H54 (cell line): ENCODE data around the gene ADGRD1.

Source experiments
- DNase-seq: peaks from one replicate; pipeline ENCODE4 v3.0.0; 2011; ENCODE audit warnings: low spot score, mixed read lengths; ENCODE audit not compliant: insufficient read length
- FAIRE-seq: peaks from 3 replicates; lab custom pipeline; 2011; peaks lifted over from hg19 to GRCh38; lab: Jason Lieb, UNC
- POLR2A ChIP-seq: IDR thresholded peaks from 2 replicates; pipeline ENCODE4 v1.6.1; 2011; ENCODE audit warnings: low read depth, mild to moderate bottlenecking, low read length

The ADGRD1 gene

GRCh38 chr12:131093971-131094830 lies 140.5 kb downstream of the ADGRD1 start:
- no peak for TF ChIP-seq POLR2A
- DNase-seq (no peak), FAIRE-seq (no peak)

- no peak for FAIRE-seq
- TF ChIP-seq POLR2A, result no peak
- no peak for DNase-seq
These were observed 141.4 kb downstream of the ADGRD1 start for GRCh38 chr12:131094831-131095805.

DNA sequence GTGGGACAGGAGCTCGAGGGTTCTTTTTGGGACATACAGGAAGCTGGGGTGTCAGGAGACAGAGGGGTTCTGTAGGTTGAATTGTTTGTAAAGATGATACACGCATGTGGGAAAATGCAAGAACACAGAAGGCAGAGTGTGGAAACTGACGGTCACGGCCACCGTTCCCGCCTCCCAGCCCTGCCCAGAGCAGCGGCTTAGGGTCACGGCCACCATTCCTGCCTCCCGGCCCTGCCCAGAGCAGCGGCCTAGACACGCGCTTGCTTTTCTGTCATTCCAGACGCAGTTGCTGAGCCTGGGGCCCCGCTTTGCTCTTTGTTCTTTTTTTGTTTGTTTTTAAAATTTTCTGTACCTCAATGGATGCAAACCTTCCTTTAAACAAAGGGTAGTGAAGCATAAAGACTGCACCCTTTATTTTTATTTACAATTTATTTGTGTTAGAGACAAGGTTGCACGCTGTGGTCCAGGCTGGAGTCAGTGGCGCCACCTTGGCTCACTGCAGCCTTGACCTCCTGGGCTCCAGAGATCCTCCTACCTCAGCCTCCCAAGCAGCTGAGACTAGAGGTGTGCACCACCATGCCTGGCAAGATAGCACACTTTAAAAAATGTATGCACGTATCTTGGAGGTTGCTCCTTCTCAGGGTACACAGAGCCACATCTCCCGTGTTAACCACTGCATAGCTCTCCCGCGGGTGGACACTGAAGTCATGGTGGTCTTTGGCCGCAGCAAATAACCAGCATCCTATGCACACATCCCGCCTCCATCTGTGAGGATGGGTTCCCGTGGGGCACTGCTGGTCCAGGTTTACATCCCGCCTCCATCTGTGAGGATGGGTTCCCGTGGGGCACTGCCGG lies 142.3 kb downstream of the ADGRD1 start:
- FAIRE-seq (no peak), DNase-seq (no peak)
- TF ChIP-seq POLR2A, result no peak

GRCh38 chr12:131096681-131097181 lies 143.0 kb downstream of the ADGRD1 start:
- FAIRE-seq (no peak), DNase-seq (no peak)

DNA sequence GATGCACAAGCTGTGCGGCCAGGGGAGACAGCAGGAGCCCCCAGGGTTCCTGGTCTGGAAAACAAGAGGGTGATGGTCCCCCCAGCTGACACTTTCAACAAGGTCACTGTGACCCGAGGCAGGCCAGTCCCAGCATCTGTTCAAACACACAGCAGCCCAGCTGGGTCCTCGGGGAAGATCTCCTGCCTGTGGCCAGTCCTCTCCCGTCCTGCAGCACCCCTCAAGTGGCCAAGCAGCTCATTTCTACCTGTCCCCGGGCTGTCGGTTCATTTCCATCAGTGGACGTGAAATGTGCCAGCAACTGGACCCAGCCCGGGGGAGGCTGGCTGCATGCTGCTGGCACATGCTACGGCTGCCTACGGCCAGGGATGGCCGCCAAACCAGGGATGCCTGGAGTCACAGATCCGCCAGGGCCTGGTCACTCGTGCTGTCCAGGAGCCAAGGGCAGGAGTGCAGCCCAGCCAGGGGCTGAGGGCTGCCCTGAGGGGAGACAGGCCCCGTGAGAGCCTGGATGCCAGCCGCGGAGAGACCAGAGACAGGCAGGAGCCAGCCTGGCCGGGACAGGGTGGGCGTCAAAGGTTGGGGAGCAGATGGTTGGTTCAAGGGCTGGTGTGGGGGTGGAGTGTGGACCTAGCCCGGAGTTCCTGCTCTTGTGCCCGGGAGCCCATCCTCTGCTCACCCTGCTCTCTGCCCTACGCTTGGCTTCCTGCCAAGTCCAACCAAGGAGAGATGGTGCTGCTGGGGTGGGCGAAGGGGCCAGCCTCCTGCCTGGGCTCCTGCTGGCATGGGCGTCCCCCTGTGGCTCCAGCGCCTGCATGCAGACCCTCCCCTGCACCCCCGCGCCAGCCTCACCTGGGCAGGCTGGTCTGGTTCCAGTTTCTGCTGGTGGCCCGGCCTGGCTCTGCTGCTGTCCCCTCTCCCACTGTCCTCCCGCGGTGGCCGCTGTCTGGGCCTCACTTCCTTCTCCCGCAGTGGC lies 143.8 kb downstream of the ADGRD1 start:
- no peak for FAIRE-seq
- no peak for DNase-seq
- no peak for TF ChIP-seq POLR2A

More at GRCh38 chr12:131096681-131097181, 143.0 kb downstream of the ADGRD1 start:
- TF ChIP-seq POLR2A, result no peak

DNA sequence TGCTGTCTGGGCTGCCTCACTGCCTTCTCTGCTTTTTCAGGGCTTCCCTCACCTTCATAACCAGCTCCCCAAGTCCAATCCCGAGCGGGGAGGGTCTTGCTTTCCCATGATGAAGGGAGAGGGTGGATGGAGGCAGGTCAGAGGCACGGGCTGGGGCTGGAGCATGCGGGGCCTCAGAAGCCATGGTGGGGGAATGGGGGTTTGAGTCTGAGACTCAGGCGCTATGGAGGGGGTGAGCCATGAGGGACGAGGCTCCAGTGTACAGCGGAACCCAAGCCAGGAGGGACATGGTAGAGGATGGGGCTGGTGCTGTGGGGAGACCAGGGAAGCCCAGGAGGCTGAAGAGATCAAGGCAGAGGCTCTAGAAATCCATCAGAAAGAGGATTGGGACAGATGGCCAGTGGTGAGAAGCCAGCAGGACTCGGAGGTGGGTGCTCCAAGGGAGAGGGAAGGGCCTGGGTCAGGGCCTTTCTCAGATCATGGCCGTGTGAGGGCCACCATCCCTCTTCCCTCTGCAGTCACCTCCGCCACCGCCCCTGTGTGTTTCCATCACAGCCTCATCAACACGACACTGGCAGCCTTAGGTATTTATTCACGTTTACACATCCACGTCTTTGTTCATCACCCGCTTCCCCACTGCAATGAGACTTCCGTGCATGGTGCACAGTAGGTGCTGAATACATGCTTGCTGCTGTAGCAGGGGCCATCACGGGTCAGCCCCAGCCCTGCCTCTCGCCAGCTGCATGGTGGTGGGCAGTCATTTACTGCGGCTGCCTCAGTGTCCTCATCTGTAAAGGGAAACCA lies 144.7 kb downstream of the ADGRD1 start:
- no peak for FAIRE-seq

DNA sequence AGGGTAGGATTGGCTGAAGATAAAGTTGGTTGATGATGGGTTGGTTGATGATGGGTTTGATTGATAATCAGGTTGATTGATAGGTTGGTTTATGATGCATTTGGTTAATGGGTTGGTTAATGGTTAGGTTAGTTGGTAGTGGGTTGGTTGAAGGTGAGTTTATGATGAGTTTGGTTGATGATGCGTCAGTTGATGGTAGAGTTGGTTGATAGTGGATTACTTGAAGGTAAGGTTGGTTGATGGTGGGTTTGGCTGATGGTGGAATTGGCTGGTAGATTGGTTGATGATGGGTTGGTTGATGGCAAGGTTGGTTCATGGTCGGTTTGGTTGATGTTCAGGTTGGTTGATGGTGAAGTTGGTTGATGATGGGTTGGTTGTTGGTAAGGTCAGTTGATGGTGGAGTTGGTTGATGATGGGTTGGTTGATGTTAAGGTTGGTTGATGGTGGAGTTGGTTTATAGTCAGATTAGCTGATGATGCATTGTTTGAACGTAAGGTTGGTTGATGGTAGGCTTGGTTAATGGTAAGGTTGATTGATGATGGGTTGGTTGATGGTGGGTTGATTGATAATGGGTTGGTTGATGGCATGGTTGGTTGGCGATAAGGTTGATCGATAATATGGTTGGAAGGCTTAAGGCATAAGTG lies 146.4 kb downstream of the ADGRD1 start:
- DNase-seq (no peak), FAIRE-seq (no peak)
- no peak for TF ChIP-seq POLR2A

More for the DNA sequence above, 144.7 kb downstream of the ADGRD1 start:
- no peak for DNase-seq
- no peak for TF ChIP-seq POLR2A

DNA sequence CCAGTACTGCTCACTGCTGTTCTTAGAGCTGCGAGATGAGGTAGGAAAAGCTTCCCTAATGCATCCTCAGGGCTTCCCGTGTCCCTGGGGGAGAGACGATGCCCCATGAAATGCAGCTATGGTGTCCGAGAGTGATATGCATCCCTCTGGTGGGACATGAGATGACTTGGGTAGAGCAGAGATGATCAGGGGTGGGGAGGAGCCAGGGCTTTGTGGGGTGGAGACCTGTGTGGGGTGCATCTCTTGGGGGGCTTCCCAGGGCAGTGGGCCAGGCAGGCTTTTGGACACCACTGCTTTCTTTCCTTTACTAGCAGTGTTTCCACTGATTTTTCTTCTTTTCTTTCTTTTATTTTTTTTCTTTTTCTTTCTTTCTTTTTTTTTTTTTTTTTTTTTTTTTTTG lies 147.3 kb downstream of the ADGRD1 start:
- no peak for TF ChIP-seq POLR2A
- DNase-seq (no peak), FAIRE-seq (no peak)

DNA sequence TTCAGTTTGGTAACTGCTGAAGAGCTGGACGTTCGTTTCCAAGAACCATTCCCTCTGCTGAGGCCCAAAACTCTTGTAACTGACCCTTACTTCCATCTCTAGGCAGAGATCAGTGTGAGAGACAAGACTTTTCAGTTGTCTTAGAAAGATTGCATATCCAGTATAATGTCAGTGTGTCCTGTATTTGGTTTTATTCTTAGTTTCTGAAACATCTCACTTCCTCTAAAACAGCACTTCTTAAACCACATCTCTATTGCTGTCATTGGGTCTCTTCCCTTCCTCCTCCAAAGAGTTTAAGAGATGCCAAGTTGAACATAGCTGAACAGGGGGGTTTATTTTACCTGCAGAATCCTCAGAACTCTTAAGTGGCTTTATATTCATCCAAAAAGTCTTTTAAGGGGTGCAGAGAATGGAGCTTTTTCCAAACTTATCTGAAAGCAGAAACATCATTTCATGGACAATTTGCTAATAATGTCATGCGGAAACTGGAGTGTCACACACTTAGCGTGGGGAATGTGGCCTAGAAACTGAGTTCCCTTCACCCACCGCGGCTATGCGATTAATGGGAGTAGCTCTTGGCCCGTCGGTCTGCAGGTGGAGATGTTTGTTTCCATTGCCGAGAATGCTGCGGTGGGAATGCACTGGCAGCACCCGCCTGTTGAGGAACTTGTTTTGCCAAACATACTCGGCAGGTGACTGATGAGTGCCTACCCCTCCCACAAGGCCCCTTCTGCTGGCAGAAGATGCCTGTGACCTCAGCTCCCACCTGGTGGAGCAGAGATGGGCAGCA lies 148.2 kb downstream of the ADGRD1 start:
- no peak for TF ChIP-seq POLR2A
- FAIRE-seq (no peak), DNase-seq (no peak)

DNA sequence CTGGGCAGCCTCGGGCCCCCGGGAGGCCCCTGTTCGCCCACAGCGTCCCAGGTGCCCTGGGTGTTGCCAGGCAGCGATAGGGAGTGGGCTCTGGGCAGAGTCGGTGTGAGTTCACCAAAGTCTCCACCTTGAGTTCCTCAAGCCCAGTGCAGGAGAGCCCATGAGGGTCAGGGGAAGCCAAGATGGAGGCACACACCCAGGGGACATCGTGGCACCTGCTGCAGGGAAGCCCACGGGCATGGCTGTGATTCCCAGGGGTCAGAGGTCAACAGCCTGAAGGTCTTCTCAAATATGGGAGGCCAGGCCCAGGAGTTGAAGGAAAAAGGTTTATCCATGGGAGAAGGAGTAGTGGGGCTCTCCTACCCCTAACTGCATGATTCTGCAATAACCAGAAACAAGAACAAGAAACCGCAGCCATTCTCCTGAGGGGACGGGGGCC lies 148.8 kb downstream of the ADGRD1 start:
- FAIRE-seq, result no peak

More for the DNA sequence above, 148.8 kb downstream of the ADGRD1 start:
- TF ChIP-seq POLR2A, result no peak
- no peak for DNase-seq
